Measurements from ENCODE around the gene PCED1A.
"Not testable (repeated sequence)": the region's sequence is repeated elsewhere in the genome, so short reads cannot be mapped to it uniquely, and the experiment has no call there.

PCED1A gene

GRCh38 chr20:2822073-2822472, 18.4 kb downstream of the PCED1A start:
- no peak for DNase-seq

- no peak for DNase-seq
These were observed 19.3 kb downstream of the PCED1A start for GRCh38 chr20:2820896-2821869.

- no peak for DNase-seq
These were observed 20.2 kb downstream of the PCED1A start for GRCh38 chr20:2820084-2820895.

- no peak for DNase-seq
These were observed 22.4 kb downstream of the PCED1A start for GRCh38 chr20:2817891-2818595.

GRCh38 chr20:2817341-2817726, 23.1 kb downstream of the PCED1A start:
- no peak for DNase-seq

- no peak for DNase-seq
These were observed 23.7 kb downstream of the PCED1A start for GRCh38 chr20:2816583-2817340.

- no peak for DNase-seq
These were observed 24.3 kb downstream of the PCED1A start, which contains the start of gene TMEM239 for GRCh38 chr20:2816030-2816582. TMEM239 (plus strand) TSS chr20:2816364; CDS start chr20:2816555, 191 bp downstream.

- DNase-seq = no peak
These were observed 25.1 kb downstream of the PCED1A start for GRCh38 chr20:2815242-2815900.

GRCh38 chr20:2814587-2815051, 25.8 kb downstream of the PCED1A start, which contains the start of gene C20orf141:
C20orf141 (plus strand) TSS chr20:2814987; CDS start chr20:2815185, 198 bp downstream.
- DNase-seq = no peak

GRCh38 chr20:2814076-2814475, 26.4 kb downstream of the PCED1A start:
- no peak for DNase-seq

GRCh38 chr20:2812189-2812588, 28.3 kb downstream of the PCED1A start:
- DNase-seq = no peak

- no peak for DNase-seq
These were observed 30.8 kb downstream of the PCED1A start for GRCh38 chr20:2809690-2810089.

GRCh38 chr20:2807929-2808328, 32.5 kb downstream of the PCED1A start:
- not testable (repeated sequence) for DNase-seq

- DNase-seq = no peak
These were observed 33.4 kb downstream of the PCED1A start for GRCh38 chr20:2807019-2807418.

GRCh38 chr20:2806351-2806701, 34.1 kb downstream of the PCED1A start:
- DNase-seq = no peak

GRCh38 chr20:2805689-2806350, 34.6 kb downstream of the PCED1A start:
- DNase-seq = no peak

GRCh38 chr20:2804852-2805688, 35.4 kb downstream of the PCED1A start:
- DNase-seq = no peak

GRCh38 chr20:2804041-2804828, 36.2 kb downstream of the PCED1A start:
- DNase-seq = no peak

- DNase-seq = no peak
These were observed 39.1 kb downstream of the PCED1A start for GRCh38 chr20:2801286-2801728.

Measured in NCI-H1417 treated with DMSO at 0.1 percent for 48 hours (cell line).